T47D (cell line): Measurements from ENCODE around the gene LRRC23.

Source experiments
- DNase-seq, 2 experiments: peaks; one replicate each; pipeline versions ENCODE4 v3.0.0 to v3.0.0-alpha.2; 2011 to 2012; ENCODE audit warnings: low read depth in 1 of 2, low spot score in 1 of 2
- JUND ChIP-seq: IDR thresholded peaks from 2 replicates; pipeline ENCODE4 v1.6.1; 2012; ENCODE audit warnings: low read depth
- in situ Hi-C: cut with HindIII; loops from 2 replicates; pipeline ENCODE4 v1.10.0; 2016; ENCODE audit warnings: low sequenced_read_pairs, low pct_unique_long_range_greater_than_20kb

The LRRC23 gene

DNA sequence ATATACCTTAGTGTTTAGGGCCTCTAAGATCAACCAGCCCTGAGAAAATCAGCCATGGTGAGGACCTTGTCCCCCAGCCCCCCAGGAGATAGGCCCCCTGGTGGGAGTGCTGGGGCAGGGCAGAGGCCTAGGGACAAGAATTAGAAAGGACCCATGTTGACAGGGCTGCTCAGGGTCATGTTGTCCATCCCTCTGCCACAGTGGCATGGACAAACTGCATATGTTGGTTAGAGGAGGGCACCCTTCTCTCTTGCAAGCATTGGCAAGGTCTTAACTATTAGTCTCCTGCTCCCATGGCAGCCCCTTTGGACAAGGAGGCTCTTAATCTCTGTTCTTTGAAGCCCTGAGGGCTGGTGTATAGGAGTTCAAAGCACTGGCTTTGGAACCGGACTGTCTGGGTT lies 45.8 kb downstream of the LRRC23 start:
- TF ChIP-seq JUND: no peak
- no peak for DNase-seq
- in situ Hi-C loops: no loop called here

- in situ Hi-C loops: no loop called here
- DNase-seq: no peak
Measured at GRCh38 chr12:6950811-6951540, 46.4 kb downstream of the LRRC23 start, which contains the start of gene PTPN6. PTPN6 (plus strand) TSS chr12:6951356; CDS start chr12:6951513, 157 bp downstream.

DNA sequence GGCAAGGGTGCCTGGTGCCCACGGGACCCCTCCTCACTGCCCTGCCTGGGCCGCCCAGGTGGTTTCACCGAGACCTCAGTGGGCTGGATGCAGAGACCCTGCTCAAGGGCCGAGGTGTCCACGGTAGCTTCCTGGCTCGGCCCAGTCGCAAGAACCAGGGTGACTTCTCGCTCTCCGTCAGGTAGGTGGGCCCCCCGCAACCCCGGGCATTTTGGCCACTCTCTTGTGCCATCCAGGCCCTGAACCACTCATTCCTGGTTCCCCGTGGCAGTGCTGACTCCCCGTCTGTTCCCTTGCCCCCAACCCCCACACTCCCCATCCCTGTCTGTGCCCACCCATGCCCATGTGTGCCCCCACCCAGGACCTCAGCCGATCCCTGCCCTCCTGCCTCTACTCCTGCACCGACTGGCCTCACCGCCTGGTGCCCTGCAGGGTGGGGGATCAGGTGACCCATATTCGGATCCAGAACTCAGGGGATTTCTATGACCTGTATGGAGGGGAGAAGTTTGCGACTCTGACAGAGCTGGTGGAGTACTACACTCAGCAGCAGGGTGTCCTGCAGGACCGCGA lies 47.0 kb downstream of the LRRC23 start:
- in situ Hi-C loops: no loop called here
- DNase-seq: no peak
- TF ChIP-seq JUND: no peak

More at GRCh38 chr12:6950811-6951540, 46.4 kb downstream of the LRRC23 start, which contains the start of gene PTPN6:
- TF ChIP-seq JUND: no peak

- in situ Hi-C loops: no loop called here
- TF ChIP-seq JUND: no peak
- no peak for DNase-seq
Measured at GRCh38 chr12:6952121-6952862, 47.7 kb downstream of the LRRC23 start.

DNA sequence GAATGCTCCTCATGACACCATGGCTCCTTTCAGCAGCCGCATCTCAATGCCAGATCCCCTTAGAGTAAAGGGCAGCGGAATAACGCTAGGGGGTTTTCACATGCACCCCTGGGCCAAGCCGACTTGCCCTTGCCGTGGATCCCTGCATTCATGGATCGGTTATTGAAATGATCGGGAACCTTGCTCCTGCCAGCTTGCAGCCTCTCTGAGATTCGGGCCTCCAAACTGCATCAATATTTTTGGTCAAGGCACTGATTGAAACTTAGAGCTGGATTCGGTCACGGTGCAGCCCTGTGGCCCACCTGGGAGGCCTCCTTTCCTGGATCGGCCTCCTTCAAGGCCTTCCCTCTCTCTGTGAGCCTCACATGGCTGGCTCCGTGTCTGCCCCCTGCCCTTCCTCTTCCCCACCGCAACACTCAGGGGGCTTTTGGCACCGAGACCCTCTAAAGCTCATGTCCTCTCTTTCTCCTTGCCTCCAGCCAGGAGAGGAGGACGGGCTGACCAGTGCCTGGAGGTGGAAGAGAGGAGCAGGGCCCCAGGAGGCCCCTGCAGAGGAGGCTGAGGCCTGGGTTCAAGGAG lies 48.3 kb downstream of the LRRC23 start:
- in situ Hi-C loops: no loop called here
- no peak for DNase-seq
- TF ChIP-seq JUND: no peak

DNA sequence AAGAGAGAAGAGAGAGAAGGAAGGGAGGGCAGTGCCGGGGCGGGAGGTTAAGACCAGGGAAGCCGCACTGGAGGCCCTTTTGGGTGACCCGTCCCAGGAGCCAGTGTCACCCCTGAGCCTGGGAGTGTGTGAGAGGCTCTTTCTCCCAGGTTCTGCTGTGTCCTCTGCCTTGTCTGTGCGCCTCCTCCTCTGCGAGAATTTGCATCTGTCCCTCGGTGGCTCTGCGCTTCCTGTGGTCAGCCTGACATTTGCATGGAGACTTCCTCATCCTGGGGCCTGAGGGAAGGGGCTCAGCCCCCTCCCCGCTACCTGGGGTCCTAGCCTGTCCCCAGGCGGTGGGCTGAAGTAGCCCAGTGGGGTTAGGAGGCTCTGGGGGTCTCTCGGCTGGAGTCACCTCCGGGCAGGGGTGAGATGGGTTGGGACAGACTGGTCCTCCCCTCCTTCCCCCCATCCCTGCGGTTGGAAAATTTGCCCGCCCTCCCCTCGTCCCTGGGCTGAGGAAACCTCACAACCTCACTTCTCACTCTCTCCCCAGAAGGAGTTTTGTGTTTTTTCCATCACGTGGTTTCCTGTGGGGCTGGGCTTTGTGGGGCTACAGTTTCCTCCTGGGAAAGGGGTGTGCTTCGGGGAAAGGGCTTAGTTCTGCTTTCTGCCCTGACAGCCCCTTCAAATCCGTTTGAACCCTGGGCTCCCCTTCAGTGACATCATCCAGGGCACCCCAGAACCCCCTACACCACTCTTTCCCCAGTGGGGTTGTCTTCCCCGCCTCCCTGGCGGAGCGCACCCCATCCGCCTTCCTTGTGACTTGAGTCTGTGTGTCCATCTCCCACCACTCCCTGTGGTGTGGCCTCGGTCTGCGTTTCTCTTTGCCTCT lies 49.1 kb downstream of the LRRC23 start:
- in situ Hi-C loops: no loop called here
- no peak for TF ChIP-seq JUND
- no peak for DNase-seq

DNA sequence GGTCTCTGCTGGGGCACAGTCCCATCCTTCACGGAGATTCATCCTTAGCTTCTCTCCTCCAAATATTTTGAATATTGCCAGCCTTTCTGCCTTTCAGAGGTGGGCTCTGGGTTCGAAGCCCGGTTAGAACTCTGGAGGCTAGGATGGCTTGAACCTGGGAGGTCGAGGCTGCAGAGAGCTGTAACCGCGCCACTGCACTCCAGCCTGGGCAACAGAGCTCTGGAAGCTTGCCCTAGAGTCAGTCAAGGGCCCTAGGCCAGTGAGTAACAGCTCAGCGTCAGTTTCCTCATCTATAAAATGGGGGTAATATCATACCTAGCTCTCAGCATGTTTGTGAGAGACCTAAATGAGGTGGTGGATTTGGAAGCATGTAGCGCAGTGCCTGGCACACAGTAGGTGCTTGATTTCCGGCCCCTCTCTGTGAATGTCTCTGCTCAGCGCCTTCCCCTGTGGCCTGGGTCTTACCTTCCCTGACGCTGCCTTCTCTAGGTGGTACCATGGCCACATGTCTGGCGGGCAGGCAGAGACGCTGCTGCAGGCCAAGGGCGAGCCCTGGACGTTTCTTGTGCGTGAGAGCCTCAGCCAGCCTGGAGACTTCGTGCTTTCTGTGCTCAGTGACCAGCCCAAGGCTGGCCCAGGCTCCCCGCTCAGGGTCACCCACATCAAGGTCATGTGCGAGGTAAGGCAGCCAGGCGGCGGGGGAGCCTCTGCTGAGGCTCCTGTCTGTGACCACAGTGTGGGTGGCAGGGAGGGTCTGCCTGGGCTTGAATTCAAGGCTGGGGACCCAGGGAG lies 49.9 kb downstream of the LRRC23 start:
- in situ Hi-C loops: no loop called here
- no peak for TF ChIP-seq JUND
- DNase-seq: no peak

DNA sequence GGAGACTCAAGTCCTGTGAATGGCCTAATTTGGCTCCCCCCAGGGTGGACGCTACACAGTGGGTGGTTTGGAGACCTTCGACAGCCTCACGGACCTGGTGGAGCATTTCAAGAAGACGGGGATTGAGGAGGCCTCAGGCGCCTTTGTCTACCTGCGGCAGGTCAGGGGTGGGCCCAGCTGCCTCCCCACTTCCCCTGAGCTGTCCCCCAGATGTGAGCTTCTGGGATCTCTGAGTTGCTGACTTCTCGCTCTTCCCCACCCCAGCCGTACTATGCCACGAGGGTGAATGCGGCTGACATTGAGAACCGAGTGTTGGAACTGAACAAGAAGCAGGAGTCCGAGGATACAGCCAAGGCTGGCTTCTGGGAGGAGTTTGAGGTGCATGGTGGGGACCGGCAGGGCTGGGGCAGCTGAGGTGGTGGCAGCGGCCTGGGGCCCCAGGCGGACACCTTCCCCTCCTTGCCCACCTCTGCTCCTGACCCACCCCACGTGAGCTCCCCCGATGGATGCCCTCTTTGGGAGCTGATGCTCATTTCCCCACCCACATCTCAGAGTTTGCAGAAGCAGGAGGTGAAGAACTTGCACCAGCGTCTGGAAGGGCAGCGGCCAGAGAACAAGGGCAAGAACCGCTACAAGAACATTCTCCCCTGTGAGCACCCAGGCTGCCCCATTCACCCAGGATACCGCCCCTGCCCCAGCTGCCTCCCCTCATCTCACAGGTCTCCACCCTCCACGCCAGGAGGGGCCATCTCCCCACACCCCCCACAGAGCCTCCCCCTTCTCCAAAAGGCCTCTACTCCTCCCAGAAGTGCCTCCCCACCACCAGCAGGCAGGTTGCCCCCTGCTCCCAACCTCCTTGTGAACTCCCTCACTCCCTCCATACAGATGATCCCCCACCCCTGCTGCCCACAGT lies 50.7 kb downstream of the LRRC23 start:
- no peak for DNase-seq
- TF ChIP-seq JUND: no peak
- in situ Hi-C loops: no loop called here

GRCh38 chr12:6956021-6956727 lies 51.6 kb downstream of the LRRC23 start:
- no peak for DNase-seq
- in situ Hi-C loops: no loop called here

GRCh38 chr12:6957151-6957701 lies 52.6 kb downstream of the LRRC23 start:
- no peak for DNase-seq
- in situ Hi-C loops: no loop called here
- no peak for TF ChIP-seq JUND

More at GRCh38 chr12:6956021-6956727, 51.6 kb downstream of the LRRC23 start:
- TF ChIP-seq JUND: no peak
